HG02885 (cell line): ENCODE measurements around the gene MYO18B.

ENCODE experiments used
- ATAC-seq: cut with Tn5 transposase; IDR thresholded peaks from one replicate; pipeline ENCODE4 v1.9.1; 2021; ENCODE audit warnings: mild to moderate bottlenecking; ENCODE audit not compliant: unreplicated experiment, poor library complexity

MYO18B gene

GRCh38 chr22:25712661-25713400, 29.2 kb upstream of the MYO18B start:
- no peak for ATAC-seq

GRCh38 chr22:25714070-25714469, 27.9 kb upstream of the MYO18B start:
- no peak for ATAC-seq

GRCh38 chr22:25714739-25715138, 27.2 kb upstream of the MYO18B start:
- ATAC-seq: no peak

- ATAC-seq: no peak
These were observed 25.4 kb upstream of the MYO18B start for GRCh38 chr22:25716637-25717036.

GRCh38 chr22:25718135-25718840, 23.7 kb upstream of the MYO18B start:
- no peak for ATAC-seq

- no peak for ATAC-seq
These were observed 19.8 kb upstream of the MYO18B start for GRCh38 chr22:25722223-25722622.

GRCh38 chr22:25722626-25723025, 19.4 kb upstream of the MYO18B start:
- no peak for ATAC-seq

GRCh38 chr22:25726241-25726640, 15.7 kb upstream of the MYO18B start:
- ATAC-seq: no peak

- ATAC-seq: no peak
These were observed 13.9 kb upstream of the MYO18B start for GRCh38 chr22:25728071-25728470.

GRCh38 chr22:25729016-25729995, 12.7 kb upstream of the MYO18B start:
- ATAC-seq: no peak

- no peak for ATAC-seq
These were observed 6.3 kb upstream of the MYO18B start for GRCh38 chr22:25735650-25736049.

GRCh38 chr22:25736378-25737011, 5.5 kb upstream of the MYO18B start:
- ATAC-seq: no peak

GRCh38 chr22:25739659-25740344, 2.2 kb upstream of the MYO18B start:
- ATAC-seq: no peak

GRCh38 chr22:25742918-25743708, 1.1 kb downstream of the MYO18B start:
- no peak for ATAC-seq

GRCh38 chr22:25744694-25745093, 2.7 kb downstream of the MYO18B start:
- ATAC-seq: no peak

GRCh38 chr22:25745341-25746011, 3.5 kb downstream of the MYO18B start:
- ATAC-seq: no peak

GRCh38 chr22:25746012-25746373, 4.0 kb downstream of the MYO18B start:
- no peak for ATAC-seq

- no peak for ATAC-seq
These were observed 5.4 kb downstream of the MYO18B start for GRCh38 chr22:25747245-25747944.
